ENCODE data around the gene KRTAP5-4. TPM values are rescaled to one million over a fixed set of nuclear protein-coding genes. Genes with fewer than 3 reads are reported as not detected.

Gene KRTAP5-4
- total and polyA plus RNA-seq, 11 donors = not detected

DNA sequence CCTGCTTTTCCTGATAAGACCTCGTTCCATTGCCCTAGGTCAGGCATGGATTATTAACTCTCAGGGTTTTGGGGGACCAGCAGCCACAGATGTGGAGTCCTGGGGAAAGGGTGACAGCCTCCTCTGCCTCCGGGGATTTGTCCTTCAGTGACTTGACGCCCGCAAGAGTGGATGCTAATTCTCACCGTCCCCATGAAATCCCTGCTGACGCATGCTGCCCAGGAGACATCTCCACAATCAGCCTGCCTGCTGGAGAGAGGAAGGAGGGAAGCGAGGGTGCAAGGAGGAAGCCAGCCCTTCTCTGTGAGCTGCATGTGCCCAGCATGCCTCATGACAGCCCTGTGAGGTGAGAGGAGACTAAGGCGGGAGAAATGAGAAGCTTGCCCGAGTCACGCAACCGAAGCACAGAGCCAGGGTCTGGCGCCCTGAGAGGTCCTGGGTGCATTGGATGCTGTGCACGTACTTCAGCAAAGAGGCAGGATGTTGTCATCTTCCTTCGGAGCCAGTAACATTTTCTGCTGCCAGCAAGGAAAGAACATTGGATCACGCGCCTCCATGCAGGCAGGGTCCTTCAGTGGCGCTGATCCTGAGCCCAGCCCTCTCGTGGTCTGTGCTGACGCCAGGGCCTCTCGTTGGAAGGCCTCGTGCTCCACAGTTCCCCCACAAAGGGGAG, 47.7 kb upstream of the KRTAP5-4 start:
- H3K4me1 ChIP-seq = peaks cover 0 to 11% (median 0%) of the 10 kb centered on the region in 12 donors
- DNase-seq (no peak), ATAC-seq (peak in 2 of 4 donors; percentile 62 to 66)
- TF ChIP-seq POLR2A (IDR thresholded peaks at IDR 0.05) = no peak
- TF ChIP-seq, protein P1, sequence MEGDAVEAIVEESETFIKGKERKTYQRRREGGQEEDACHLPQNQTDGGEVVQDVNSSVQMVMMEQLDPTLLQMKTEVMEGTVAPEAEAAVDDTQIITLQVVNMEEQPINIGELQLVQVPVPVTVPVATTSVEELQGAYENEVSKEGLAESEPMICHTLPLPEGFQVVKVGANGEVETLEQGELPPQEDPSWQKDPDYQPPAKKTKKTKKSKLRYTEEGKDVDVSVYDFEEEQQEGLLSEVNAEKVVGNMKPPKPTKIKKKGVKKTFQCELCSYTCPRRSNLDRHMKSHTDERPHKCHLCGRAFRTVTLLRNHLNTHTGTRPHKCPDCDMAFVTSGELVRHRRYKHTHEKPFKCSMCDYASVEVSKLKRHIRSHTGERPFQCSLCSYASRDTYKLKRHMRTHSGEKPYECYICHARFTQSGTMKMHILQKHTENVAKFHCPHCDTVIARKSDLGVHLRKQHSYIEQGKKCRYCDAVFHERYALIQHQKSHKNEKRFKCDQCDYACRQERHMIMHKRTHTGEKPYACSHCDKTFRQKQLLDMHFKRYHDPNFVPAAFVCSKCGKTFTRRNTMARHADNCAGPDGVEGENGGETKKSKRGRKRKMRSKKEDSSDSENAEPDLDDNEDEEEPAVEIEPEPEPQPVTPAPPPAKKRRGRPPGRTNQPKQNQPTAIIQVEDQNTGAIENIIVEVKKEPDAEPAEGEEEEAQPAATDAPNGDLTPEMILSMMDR (IDR thresholded peaks at IDR 0.05) = no peak
- no peak overlapping the region for H3K27ac ChIP-seq
- 47 to 59% (median 54%) methylated on average over 20 to 21 of the region's 21 CpGs for WGBS, 4 donors
- no peak overlapping the region for H3K4me3 ChIP-seq
- H3K9me3 ChIP-seq = no peaks in the 10 kb centered on the region
- intact Hi-C loops (cut with DNase I) = no loop called here
- no peaks in the 10 kb centered on the region for H3K36me3 ChIP-seq
- H3K27me3 ChIP-seq = peaks cover 0 to 32% (median 4%) of the 10 kb centered on the region in 9 donors

DNA sequence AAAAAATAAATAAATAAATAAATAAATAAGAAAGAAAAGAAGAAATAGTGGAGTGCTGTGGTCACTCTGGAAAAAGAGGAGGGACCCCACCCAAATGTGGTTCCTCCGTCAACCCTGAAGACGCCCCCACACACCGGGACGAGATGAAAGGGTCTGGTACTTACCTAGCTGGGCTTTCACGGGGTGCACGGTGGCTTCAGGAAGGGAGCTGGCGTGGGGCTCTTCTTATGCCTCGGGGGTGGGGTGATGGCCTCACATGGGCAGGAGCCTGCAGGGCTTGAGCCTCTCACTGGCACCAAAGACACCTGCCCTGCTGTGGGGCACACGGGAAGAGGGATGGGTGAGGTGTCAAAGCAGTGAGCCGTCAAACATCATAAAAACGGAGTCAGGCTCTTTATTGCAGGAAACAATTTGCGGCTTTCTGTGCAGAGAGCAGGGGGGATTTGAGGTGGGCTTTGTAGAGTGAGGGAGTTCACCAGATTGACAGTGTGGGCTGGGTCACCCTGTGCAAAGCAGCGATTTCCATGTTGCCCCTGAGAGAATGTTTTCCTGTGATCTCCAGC, 47.1 kb upstream of the KRTAP5-4 start:
- 79 to 87% (median 84%) methylated on average over 13 of the region's 13 CpGs for WGBS, 4 donors
- no peak for ATAC-seq

DNA sequence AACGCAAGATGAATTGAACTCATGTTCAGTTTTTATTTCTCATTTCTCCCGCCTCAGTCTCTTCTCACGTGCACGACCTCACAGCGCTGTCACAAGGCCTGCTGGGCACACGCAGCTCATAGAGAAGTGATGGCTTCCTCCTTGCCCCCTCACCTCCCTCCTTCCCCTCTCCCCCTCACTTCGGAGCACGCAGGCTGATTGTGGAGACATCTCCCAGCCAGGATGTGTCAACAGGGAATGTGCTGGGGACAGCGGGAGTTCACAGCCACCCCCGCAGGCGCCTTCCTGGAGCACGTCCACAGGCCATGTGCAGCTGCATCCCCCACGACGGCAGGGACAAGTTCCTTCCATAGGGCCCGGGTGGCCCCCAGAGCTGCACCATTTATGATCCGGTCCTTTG, 46.0 kb upstream of the KRTAP5-4 start:
- peaks cover 0 to 22% (median 4%) of the 10 kb centered on the region in 9 donors for H3K27me3 ChIP-seq
- peaks cover 0 to 8% (median 0%) of the 10 kb centered on the region in 12 donors for H3K4me1 ChIP-seq
- H3K4me3 ChIP-seq = no peak overlapping the region
- intact Hi-C loops (cut with DNase I) = no loop called here
- ATAC-seq (peak in 2 of 4 donors; percentile 31 to 76), DNase-seq (peak in 1 of 5 donors; percentile 38)
- 23 to 31% (median 27%) methylated on average over 14 to 16 of the region's 16 CpGs for WGBS, 4 donors
- no peak overlapping the region for H3K27ac ChIP-seq
- TF ChIP-seq, protein P1 (IDR thresholded peaks at IDR 0.05) = no peak
- TF ChIP-seq POLR2A (IDR thresholded peaks at IDR 0.05) = no peak
- H3K36me3 ChIP-seq = no peaks in the 10 kb centered on the region
- no peaks in the 10 kb centered on the region for H3K9me3 ChIP-seq

More for the DNA sequence above, 47.1 kb upstream of the KRTAP5-4 start:
- Histone ChIP-seq H3K36me3 (no peaks in the 10 kb centered on the region), H3K9me3 (no peaks in the 10 kb centered on the region), H3K27ac (no peak overlapping the region), H3K4me3 (no peak overlapping the region), H3K4me1 (peaks cover 0 to 8% (median 0%) of the 10 kb centered on the region in 12 donors), H3K27me3 (peaks cover 0 to 28% (median 4%) of the 10 kb centered on the region in 9 donors)
- intact Hi-C loops (cut with DNase I) = no loop called here
- TF ChIP-seq POLR2A (IDR thresholded peaks at IDR 0.05) = no peak
- TF ChIP-seq, protein P1 (IDR thresholded peaks at IDR 0.05) = no peak
- no peak for DNase-seq

DNA sequence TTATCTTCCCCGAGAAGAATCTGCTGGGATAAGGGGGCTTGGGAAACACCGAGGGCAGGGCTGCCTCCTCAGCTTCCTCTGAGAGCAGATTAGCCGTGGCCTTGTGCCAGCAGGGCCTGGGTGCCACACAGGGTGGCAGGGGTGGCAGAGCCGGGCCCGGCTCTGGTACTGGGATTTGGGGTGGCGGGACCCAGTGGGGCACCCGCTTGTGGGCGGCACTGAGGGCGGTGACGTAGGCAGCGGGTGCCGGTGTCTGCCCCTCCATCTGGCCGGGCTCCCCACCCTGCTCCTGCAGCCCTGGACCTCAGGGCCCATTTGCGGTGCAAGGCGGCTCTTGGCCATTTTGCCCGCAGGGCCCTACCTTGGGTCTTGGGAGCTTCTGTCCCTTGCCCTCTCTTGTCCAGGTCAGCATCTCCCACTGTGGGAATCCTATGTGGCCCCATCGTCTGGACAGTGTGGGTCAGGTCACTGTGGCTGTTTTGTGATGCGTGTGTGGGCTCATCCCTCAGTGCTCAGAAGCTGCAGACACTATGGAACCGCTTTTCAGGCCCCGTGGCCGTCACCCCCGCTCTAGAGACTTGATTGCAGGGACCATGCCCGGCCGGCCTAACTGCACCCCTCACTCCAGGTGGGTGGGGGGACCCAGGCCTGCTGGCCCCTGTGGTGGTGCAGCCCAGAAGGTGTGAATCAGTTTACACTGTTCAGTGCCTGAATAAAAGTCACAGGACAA, 45.3 kb upstream of the KRTAP5-4 start:
- intact Hi-C loops (cut with DNase I) = no loop called here
- ATAC-seq = no peak
- Histone ChIP-seq H3K9me3 (no peaks in the 10 kb centered on the region), H3K27me3 (peaks cover 0 to 20% (median 4%) of the 10 kb centered on the region in 9 donors), H3K27ac (no peak overlapping the region), H3K4me1 (peaks cover 0 to 8% (median 0%) of the 10 kb centered on the region in 12 donors), H3K36me3 (no peaks in the 10 kb centered on the region), H3K4me3 (no peak overlapping the region)
- TF ChIP-seq, protein P1 (IDR thresholded peaks at IDR 0.05) = no peak
- no peak for TF ChIP-seq POLR2A (IDR thresholded peaks at IDR 0.05)
- 82 to 89% (median 85%) methylated on average over 19 to 24 of the region's 24 CpGs for WGBS, 4 donors
- no peak for DNase-seq
